ENCODE data around the gene NAA80. TPM values are rescaled to one million over a fixed set of nuclear protein-coding genes. Genes with fewer than 3 reads are reported as not detected.

Gene NAA80
- total RNA-seq, 1 donor from 2014 or later, result 10.9 TPM

GRCh38 chr3:50323092-50323600 lies 23.9 kb upstream of the NAA80 start:
- Mint-ChIP-seq H3K4me3 (ENCODE audit: unreplicated experiment) (no peak overlapping the region), H3K27ac (ENCODE audit: unreplicated experiment) (no peak overlapping the region)
- TF ChIP-seq CTCF (IDR thresholded peaks at IDR 0.05), result no peak

GRCh38 chr3:50322386-50323091 lies 23.3 kb upstream of the NAA80 start, which contains the start of gene HYAL2:
HYAL2 (minus strand) TSS chr3:50322745; CDS start chr3:50320489, 2,256 bp downstream.
- no peak for TF ChIP-seq CTCF (IDR thresholded peaks at IDR 0.05)
- H3K4me3 Mint-ChIP-seq (ENCODE audit: unreplicated experiment), result peak within 1 kb of the TSS; percentile 80
- peak; percentile 89 for DNase-seq (ENCODE audit: low spot score)
- no peaks in the 10 kb centered on the region for H3K9me3 Mint-ChIP-seq (ENCODE audit: low read depth)
- H3K4me1 Mint-ChIP-seq (ENCODE audit: low read depth), result peaks cover 48% of the 10 kb centered on the region
- peak within 1 kb of the TSS; percentile 96 for H3K27ac Mint-ChIP-seq (ENCODE audit: unreplicated experiment)
- peaks cover 3% of the 10 kb centered on the region for H3K36me3 Mint-ChIP-seq (ENCODE audit: low read depth)
- H3K27me3 Mint-ChIP-seq (ENCODE audit: low read depth), result no peaks in the 10 kb centered on the region

More at GRCh38 chr3:50323092-50323600, 23.9 kb upstream of the NAA80 start:
- Mint-ChIP-seq H3K27me3 (ENCODE audit: low read depth) (no peaks in the 10 kb centered on the region), H3K4me1 (ENCODE audit: low read depth) (peaks cover 48% of the 10 kb centered on the region), H3K9me3 (ENCODE audit: low read depth) (no peaks in the 10 kb centered on the region), H3K36me3 (ENCODE audit: low read depth) (peaks cover 2% of the 10 kb centered on the region)
- DNase-seq (ENCODE audit: low spot score), result no peak

DNA sequence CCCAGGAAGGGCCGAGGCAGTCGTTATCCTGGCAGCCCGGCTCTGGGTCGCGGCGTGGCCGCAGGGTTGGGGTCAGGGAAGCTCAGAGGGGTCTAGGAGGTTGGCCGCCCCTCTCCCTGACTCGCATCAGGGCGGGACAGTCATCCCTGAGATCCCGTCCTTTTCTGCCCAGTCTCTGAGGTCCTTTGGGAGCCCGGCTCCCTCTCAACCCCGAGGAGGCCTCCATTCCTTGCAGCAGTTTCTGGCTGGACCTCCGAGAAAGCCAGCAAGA lies 22.8 kb upstream of the NAA80 start:
- peak; percentile 33 for TF ChIP-seq CTCF (IDR thresholded peaks at IDR 0.05)
- peak overlapping the region; percentile 80 for H3K4me3 Mint-ChIP-seq (ENCODE audit: unreplicated experiment)
- no peak overlapping the region for H3K27ac Mint-ChIP-seq (ENCODE audit: unreplicated experiment)
- H3K9me3 Mint-ChIP-seq (ENCODE audit: low read depth), result no peaks in the 10 kb centered on the region
- DNase-seq (ENCODE audit: low spot score), result no peak
- peaks cover 3% of the 10 kb centered on the region for H3K36me3 Mint-ChIP-seq (ENCODE audit: low read depth)
- no peaks in the 10 kb centered on the region for H3K27me3 Mint-ChIP-seq (ENCODE audit: low read depth)
- H3K4me1 Mint-ChIP-seq (ENCODE audit: low read depth), result peaks cover 48% of the 10 kb centered on the region

- TF ChIP-seq CTCF (IDR thresholded peaks at IDR 0.05), result peak; percentile 80
- Mint-ChIP-seq H3K9me3 (ENCODE audit: low read depth) (no peaks in the 10 kb centered on the region), H3K36me3 (ENCODE audit: low read depth) (peaks cover 3% of the 10 kb centered on the region), H3K27ac (ENCODE audit: unreplicated experiment) (peak overlapping the region; percentile 96), H3K27me3 (ENCODE audit: low read depth) (no peaks in the 10 kb centered on the region), H3K4me3 (ENCODE audit: unreplicated experiment) (peak overlapping the region; percentile 80), H3K4me1 (ENCODE audit: low read depth) (peaks cover 50% of the 10 kb centered on the region)
- peak; percentile 96 for DNase-seq (ENCODE audit: low spot score)
Measured at GRCh38 chr3:50321336-50322114, 22.3 kb upstream of the NAA80 start.

GRCh38 chr3:50320853-50321335 lies 21.7 kb upstream of the NAA80 start:
- DNase-seq (ENCODE audit: low spot score), result peak; percentile 86
- no peaks in the 10 kb centered on the region for H3K27me3 Mint-ChIP-seq (ENCODE audit: low read depth)
- no peak for TF ChIP-seq CTCF (IDR thresholded peaks at IDR 0.05)
- peak overlapping the region; percentile 86 for H3K4me3 Mint-ChIP-seq (ENCODE audit: unreplicated experiment)
- H3K4me1 Mint-ChIP-seq (ENCODE audit: low read depth), result peaks cover 51% of the 10 kb centered on the region
- H3K9me3 Mint-ChIP-seq (ENCODE audit: low read depth), result no peaks in the 10 kb centered on the region
- H3K36me3 Mint-ChIP-seq (ENCODE audit: low read depth), result peaks cover 5% of the 10 kb centered on the region
- peak overlapping the region; percentile 89 for H3K27ac Mint-ChIP-seq (ENCODE audit: unreplicated experiment)

Measured in chondrocyte (in vitro differentiated cells).